ENCODE results near the gene EBI3.
"Not testable (repeated sequence)": the region's sequence is repeated elsewhere in the genome, so short reads cannot be mapped to it uniquely, and the experiment has no call there.

Gene EBI3

DNA sequence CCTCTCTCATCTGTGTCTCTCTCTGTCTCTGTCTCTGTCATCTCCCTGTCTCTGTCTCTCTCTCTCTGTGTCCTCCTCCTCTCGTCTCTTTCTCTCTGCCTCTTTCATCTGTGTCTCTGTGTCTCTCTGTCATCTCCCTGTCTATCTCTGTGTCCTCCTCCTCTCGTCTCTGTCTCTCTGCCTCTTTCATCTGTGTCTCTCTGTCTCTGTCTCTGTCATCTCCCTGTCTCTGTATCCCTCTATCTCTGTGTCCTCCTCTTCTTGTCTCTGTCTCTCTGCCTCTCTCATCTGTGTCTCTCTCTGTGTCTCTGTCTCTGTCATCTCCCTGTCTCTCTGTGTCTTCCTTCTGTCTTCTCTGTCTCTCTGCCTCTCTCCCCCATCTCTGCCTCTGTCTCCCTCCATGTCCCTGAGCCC is 551 bp upstream of the EBI3 start:
- H3K9me3 ChIP-seq = no peaks in the 10 kb centered on the region
- H3K4me1 ChIP-seq (ENCODE audit: control insufficient read depth in 1 of 2, insufficient read depth in 1 of 2, low read depth in 1 of 2, low read length in 1 of 2) = no peaks in the 10 kb centered on the region
- H3K36me3 ChIP-seq = no peaks in the 10 kb centered on the region
- H3K4me3 ChIP-seq (ENCODE audit: low read depth in 1 of 2, low read length in 1 of 2) = no peak overlapping the region
- TF ChIP-seq, protein P1, sequence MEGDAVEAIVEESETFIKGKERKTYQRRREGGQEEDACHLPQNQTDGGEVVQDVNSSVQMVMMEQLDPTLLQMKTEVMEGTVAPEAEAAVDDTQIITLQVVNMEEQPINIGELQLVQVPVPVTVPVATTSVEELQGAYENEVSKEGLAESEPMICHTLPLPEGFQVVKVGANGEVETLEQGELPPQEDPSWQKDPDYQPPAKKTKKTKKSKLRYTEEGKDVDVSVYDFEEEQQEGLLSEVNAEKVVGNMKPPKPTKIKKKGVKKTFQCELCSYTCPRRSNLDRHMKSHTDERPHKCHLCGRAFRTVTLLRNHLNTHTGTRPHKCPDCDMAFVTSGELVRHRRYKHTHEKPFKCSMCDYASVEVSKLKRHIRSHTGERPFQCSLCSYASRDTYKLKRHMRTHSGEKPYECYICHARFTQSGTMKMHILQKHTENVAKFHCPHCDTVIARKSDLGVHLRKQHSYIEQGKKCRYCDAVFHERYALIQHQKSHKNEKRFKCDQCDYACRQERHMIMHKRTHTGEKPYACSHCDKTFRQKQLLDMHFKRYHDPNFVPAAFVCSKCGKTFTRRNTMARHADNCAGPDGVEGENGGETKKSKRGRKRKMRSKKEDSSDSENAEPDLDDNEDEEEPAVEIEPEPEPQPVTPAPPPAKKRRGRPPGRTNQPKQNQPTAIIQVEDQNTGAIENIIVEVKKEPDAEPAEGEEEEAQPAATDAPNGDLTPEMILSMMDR (IDR thresholded peaks at IDR 0.05) = no peak
- no peak overlapping the region for H3K27ac ChIP-seq
- peaks cover 22% of the 10 kb centered on the region for H3K27me3 ChIP-seq

- not testable (repeated sequence) for H3K36me3 ChIP-seq; H3K27ac ChIP-seq; H3K4me1 ChIP-seq (ENCODE audit: control insufficient read depth in 1 of 2, insufficient read depth in 1 of 2, low read depth in 1 of 2, low read length in 1 of 2); H3K9me3 ChIP-seq; H3K4me3 ChIP-seq (ENCODE audit: low read depth in 1 of 2, low read length in 1 of 2)
- H3K27me3 ChIP-seq = peaks cover 30% of the 10 kb centered on the region
Measured at GRCh38 chr19:4230237-4230636, 914 bp downstream of the EBI3 start.

DNA sequence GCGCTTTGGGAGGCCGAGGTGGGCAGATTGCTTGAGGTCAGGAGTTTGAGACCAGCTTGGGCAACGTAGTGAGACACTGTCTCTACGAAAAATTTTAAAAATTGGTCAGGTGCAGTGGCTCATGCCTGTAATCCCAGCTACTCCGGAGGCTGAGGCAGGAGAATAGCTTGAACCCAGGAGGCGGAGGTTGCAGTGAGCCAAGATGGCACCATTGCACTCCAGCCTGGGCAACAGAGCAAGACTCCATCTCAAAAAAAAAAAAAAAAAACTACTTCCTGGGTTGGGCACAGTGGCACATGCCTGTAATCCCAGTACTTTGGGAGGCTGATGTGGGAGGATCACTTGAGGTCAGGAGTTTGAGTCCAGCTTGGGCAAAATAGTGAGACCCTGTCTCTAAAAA is 2.2 kb downstream of the EBI3 start:
- H3K4me1 ChIP-seq (ENCODE audit: control insufficient read depth in 1 of 2, insufficient read depth in 1 of 2, low read depth in 1 of 2, low read length in 1 of 2); H3K9me3 ChIP-seq; H3K4me3 ChIP-seq (ENCODE audit: low read depth in 1 of 2, low read length in 1 of 2); H3K36me3 ChIP-seq; H3K27ac ChIP-seq: not testable (repeated sequence)
- peaks cover 32% of the 10 kb centered on the region for H3K27me3 ChIP-seq

DNA sequence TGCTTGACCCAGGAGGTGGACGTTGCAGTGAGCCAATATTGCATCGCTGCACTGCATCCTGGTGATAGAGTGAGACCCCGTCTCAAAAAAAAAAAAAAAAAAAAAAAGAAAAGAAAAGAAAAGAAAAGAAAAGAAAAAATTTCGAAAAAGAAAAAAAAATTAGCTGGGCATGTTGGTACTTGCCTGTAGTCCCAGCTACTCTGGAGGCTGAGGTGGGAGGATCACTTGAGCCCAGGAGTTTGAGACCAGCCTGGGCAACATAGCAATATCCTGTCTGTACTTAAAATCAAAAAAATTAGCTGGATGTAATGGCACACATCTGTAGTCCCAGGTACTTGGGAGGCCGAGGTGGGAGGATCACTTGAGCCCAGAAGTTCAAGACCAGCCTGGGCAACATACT is 2.8 kb downstream of the EBI3 start:
- not testable (repeated sequence) for H3K4me3 ChIP-seq (ENCODE audit: low read depth in 1 of 2, low read length in 1 of 2); H3K9me3 ChIP-seq; H3K36me3 ChIP-seq; H3K4me1 ChIP-seq (ENCODE audit: control insufficient read depth in 1 of 2, insufficient read depth in 1 of 2, low read depth in 1 of 2, low read length in 1 of 2); H3K27ac ChIP-seq
- H3K27me3 ChIP-seq = peaks cover 32% of the 10 kb centered on the region

- Histone ChIP-seq H3K27ac (no peak overlapping the region), H3K9me3 (no peaks in the 10 kb centered on the region), H3K4me3 (ENCODE audit: low read depth in 1 of 2, low read length in 1 of 2) (no peak overlapping the region), H3K36me3 (no peaks in the 10 kb centered on the region), H3K4me1 (ENCODE audit: control insufficient read depth in 1 of 2, insufficient read depth in 1 of 2, low read depth in 1 of 2, low read length in 1 of 2) (no peaks in the 10 kb centered on the region), H3K27me3 (peaks cover 32% of the 10 kb centered on the region)
- TF ChIP-seq, protein P1 (IDR thresholded peaks at IDR 0.05) = no peak
Measured at GRCh38 chr19:4232614-4233281, 3.4 kb downstream of the EBI3 start.

DNA sequence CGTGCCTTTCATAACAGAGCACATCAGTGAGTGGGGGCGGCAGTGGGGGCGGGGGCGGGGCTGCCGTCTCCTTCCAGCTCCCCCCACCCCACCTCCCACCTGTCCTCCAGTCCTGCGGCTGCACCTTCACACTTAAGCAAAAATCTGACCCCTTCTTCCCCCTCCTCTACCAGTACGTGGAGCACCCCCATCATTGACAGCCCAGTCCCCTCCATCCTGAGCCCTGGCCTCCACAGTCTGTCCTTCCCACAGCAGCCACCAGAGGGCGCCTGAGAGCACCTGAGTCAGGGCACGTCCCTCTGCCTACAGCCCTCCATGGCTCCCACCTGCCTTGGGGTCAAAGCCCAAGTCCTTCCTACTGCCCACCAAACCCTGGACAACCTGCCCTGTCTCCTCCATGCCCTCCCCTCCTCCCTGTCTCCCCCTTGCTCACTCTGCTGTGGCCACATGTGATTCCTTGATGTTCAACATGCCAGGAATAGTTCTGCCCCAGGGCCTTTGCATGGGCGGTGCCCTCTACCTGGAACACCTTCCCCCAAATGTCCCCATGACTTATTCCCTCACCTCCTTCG is 4.0 kb downstream of the EBI3 start:
- H3K36me3 ChIP-seq = no peaks in the 10 kb centered on the region
- H3K4me3 ChIP-seq (ENCODE audit: low read depth in 1 of 2, low read length in 1 of 2) = no peak overlapping the region
- peaks cover 27% of the 10 kb centered on the region for H3K27me3 ChIP-seq
- no peaks in the 10 kb centered on the region for H3K9me3 ChIP-seq
- no peak overlapping the region for H3K27ac ChIP-seq
- no peaks in the 10 kb centered on the region for H3K4me1 ChIP-seq (ENCODE audit: control insufficient read depth in 1 of 2, insufficient read depth in 1 of 2, low read depth in 1 of 2, low read length in 1 of 2)
- TF ChIP-seq, protein P1 (IDR thresholded peaks at IDR 0.05) = peak; percentile 89

GRCh38 chr19:4234142-4234861 is 5.0 kb downstream of the EBI3 start:
- TF ChIP-seq, protein P1 (IDR thresholded peaks at IDR 0.05) = no peak
- H3K4me1 ChIP-seq (ENCODE audit: control insufficient read depth in 1 of 2, insufficient read depth in 1 of 2, low read depth in 1 of 2, low read length in 1 of 2) = no peaks in the 10 kb centered on the region
- H3K9me3 ChIP-seq = no peaks in the 10 kb centered on the region
- H3K27ac ChIP-seq = no peak overlapping the region
- no peak overlapping the region for H3K4me3 ChIP-seq (ENCODE audit: low read depth in 1 of 2, low read length in 1 of 2)
- no peaks in the 10 kb centered on the region for H3K36me3 ChIP-seq
- peaks cover 23% of the 10 kb centered on the region for H3K27me3 ChIP-seq

Measured in neutrophil (primary cell).